ENCODE data around the gene CSNK1D. TPM values are rescaled to one million over a fixed set of nuclear protein-coding genes. Genes with fewer than 3 reads are reported as not detected.
"Not testable (repeated sequence)": the region's sequence is repeated elsewhere in the genome, so short reads cannot be mapped to it uniquely, and the experiment has no call there.

Gene CSNK1D
- total RNA-seq, 1 experiment from 2014 or later = 58.5 TPM

DNA sequence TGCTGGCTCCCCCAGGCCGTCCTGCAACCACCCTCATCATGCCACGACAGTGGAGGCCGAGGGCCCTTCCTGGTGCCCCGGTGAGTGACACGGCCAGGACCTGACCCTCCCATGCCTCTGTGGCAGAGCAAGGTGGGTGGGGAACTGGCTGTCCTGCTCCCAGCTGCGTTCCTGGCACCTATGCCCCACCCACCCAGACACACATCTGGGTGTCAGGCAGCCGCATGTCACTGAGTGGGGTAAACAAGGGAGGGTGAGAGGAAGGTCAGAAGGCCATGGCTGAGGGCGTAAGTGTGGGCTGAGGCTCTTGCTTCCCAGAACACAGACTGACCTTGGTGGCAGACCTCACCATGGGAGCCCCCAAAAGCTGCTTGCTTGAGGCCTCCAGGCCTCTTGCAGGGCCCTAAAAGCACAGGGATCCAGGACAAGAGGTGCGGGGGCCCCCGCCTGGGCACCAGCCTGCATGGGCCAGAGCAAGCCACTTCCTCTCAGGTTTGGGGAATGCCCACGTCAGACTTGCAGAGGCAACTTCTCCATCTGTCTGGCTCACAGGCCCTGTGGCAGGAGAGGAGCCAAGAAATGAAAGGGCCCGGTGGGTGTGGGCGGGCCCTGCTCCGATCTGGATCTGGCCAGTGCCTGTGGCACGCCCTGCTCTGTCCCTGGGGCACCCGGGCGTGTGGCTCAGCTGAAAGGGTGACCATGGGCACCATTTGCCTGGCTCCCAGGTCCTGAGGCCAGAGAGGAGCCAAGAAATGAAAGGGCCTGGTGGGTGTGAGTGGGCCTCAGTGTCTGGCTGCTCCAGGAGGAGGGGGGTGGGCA lies 57.0 kb downstream of the CSNK1D start:
- DNase-seq (ENCODE audit: low read depth) = peak; percentile 92

DNA sequence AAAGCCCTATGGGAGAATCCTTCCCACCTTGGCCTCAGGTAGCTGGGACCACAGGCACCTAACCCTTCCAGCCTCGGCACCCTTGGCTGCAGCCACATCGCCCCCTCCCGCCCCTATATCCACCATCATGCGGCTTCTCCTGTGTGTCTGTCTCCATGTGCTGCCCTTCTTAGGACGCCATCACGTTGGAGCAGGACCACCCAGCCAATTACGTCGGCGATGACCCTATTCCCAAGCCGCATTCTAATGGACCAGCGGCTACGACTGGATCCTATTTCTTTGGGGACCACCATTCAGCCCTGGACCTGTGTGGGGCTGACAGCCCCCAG lies 57.6 kb downstream of the CSNK1D start:
- no peak for DNase-seq (ENCODE audit: low read depth)

DNA sequence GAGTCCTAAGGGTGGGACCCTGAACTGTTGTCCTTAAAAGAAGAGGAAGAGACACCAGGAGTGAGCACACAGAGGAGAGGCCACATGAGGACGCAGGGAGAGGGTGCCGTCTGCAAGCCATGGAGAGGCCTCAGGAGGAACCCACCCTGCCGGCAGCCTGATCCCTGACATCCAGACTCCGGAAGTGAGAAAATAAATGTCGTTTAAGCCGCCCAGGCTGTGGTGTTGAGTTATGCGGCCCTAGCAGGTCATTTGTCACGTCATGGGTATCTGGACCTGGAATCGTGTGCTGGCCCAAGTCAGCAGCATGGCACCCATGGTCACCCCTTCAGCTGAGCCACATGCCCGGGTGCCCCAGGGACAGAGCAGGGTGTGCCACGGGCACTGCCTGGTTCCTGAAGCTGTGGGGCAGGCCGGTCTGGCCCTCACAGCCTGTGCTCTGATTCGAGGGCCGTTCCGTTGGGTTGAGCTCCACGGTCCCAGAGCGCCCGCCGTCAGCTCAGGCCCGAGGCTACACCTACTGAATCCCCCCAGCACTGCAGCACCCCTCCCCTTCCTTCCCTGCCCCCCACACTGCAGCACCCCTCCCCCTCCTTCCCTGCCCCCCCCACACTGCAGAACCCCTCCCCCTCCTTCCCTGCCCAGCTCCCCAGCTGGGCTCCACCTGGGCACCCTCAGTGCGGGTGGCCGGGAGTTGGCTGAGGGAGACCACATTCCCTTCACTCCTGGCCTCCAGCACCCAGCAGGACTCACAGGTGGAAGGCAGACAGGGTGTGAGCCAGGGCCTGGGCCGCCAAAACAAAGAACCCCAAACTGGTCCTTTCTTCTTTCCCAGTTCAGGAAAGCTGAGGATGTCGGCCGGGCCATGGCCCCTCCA lies 58.2 kb downstream of the CSNK1D start:
- DNase-seq (ENCODE audit: low read depth) = no peak

DNA sequence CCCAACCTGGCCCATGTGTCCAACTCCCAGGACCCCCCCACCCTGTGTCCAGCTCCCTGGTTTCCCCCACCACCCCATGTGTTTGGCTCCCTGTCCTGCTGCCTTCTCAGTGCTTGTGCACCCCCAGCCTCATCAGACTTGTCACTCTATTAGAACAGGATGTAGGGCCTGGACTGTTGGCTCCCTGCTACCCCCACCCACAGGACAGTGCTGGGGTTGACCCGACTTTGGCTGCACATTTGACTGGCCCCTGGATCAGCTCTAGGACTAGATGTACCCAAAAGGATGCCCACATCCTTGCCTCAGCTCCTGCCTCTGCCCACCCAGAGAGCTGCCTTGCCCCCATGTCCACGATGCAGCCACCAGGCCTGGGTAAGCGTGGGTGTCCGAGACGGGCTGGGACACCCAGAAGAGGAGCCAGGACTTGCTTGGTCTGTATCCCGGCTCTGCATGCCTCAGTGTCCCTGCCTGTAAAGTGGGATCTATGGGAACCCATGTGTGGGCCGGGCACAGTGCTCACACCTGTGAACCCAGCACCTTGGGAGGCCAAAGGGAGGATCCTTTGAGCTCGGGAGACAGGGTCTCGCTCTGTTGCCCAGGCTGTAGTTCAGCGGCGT lies 59.4 kb downstream of the CSNK1D start:
- DNase-seq (ENCODE audit: low read depth) = no peak

DNA sequence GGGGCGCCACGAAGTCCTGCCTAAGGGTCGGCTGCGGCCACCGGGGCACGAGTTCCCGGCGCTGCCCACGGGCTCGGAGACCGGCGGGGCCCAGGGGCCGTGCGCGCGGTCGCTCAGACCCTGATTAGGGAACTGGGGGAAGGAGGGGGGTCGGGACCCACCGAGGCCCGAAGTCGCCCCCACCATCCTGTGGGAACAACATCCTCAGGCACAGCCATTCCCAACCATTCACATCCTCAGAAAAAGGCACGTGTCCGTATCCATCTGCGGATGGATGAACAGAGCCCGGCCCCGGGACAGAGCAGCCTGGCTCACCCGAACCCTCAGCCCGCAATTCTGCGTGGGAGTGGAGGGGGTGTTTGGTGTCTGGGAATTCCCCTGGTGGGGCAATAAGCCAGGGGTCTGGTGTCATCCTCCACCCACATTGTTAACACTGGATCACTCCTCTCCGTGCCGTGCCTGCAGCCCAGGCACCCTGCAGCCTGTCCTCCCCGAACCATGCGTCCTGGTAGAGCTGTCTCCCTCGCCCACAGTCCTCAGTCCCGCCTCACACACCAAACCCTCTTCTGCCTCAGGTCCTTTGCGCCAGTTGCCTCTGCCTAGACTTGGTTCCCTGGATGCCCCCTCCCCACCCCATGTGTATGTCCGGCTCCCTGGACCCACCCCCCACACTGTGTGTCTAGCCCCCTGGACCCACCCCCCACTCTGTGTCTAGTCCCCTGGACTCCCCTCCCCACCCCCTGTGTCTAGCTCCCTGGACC lies 60.1 kb downstream of the CSNK1D start:
- DNase-seq (ENCODE audit: low read depth) = peak; percentile 68

DNA sequence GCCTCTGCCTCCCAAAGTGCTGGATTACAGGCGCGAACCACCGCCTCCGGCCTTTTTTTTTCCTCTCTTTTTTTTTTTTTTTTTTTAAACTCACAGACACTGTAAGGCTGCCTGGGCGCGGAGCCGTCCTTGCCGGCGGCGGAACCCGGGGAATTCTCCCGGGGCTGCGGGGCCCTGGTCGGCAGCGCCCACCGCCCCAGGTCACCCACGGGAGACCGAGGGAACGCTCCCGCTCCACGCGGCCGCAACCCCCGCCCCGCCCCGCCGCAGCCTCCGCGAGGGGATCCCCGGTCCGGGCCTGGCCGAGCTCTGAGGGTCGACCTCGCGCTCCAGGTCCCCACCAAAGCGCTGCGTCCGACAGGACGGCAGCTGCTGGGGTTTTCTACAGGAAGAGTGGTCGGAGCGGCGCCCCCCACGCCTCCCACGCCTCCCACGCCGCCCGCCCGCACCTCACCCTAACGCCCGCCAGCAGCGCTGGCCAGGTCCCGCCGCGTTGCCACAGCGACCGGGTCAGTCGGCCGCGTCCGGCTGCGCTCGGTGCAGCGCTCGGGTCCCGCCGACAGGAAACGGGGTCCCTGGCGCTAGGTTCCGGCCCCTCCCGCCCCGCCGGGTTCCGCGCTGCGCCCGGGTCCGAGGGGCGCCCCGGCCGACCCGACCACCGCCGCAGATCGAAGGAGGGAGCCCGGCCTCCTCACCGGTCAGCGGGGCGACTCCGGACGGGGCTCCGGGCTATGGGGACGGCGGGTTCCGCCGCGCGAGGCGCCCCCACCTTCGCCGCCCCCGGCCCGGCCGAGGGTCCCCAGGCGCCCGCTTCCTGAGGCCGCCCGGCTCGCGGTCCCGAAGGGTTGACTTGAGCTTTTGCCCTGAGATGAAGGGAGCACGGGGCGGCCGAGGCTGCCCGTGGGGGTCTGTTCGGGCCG lies 60.9 kb downstream of the CSNK1D start, which contains the start of gene CCDC57:
Gene CCDC57 (minus strand): TSS at position 512 of the 920 bp plus-strand sequence. CDS start 10,898 bp downstream, outside the sequence.
- DNase-seq (ENCODE audit: low read depth) = peak; percentile 63

DNA sequence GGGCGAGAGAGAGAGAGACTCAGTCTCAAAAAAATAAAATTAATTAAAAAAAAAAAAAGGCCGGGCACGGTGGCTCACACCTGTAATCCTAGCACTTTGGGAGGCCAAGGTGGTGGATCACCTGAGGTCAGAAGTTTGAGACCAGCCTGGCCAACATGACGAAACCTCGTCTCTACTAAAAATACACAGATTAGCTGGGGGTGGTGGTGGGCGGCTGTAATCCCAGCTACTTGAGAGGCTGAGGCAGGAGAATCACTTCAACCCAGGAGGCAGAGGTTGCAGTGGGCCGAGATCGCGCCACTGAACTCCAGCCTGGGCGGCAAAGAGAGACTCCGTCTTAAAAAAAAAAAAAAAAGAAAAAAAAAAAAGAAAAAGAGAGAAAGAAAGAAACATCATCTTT lies 62.8 kb downstream of the CSNK1D start:
- DNase-seq (ENCODE audit: low read depth) = not testable (repeated sequence)

DNA sequence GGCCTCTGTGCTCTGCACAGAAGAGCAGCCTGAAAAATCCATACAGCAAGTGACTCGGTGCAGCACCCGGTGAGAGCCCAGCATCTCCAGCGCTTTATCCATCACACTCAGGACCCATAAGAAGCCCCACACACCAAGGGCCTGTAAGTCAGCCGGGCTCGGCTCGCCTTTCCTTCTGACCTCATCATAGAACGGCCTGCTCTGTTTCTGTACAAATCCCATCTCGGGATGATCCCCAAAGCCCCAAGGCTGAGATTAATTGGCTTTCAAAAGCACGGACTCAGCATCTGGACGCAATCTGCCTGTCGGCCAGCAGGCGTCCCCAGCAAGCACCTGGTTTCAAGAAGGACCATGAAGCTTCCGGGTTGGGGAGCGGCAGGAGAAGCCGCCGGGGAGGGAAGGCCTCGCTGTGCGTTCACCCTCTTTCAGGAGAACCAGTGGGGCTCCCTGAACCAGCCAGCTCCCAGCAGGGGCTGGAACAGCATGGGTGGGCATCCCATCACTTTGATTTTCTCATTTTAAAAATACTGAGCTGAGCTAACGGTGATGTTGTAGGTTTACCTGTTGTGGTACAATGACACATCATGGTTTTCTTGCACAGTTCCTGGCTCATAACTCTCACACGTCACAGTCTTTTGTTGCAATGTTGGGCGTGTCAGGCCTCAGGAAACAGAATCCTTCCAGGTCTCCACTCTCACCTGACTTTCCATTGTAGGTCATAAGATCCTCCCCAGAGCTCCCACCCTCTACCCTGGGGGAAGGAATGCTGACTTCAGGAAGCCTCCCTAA lies 67.6 kb downstream of the CSNK1D start:
- peak; percentile 80 for DNase-seq (ENCODE audit: low read depth)

DNA sequence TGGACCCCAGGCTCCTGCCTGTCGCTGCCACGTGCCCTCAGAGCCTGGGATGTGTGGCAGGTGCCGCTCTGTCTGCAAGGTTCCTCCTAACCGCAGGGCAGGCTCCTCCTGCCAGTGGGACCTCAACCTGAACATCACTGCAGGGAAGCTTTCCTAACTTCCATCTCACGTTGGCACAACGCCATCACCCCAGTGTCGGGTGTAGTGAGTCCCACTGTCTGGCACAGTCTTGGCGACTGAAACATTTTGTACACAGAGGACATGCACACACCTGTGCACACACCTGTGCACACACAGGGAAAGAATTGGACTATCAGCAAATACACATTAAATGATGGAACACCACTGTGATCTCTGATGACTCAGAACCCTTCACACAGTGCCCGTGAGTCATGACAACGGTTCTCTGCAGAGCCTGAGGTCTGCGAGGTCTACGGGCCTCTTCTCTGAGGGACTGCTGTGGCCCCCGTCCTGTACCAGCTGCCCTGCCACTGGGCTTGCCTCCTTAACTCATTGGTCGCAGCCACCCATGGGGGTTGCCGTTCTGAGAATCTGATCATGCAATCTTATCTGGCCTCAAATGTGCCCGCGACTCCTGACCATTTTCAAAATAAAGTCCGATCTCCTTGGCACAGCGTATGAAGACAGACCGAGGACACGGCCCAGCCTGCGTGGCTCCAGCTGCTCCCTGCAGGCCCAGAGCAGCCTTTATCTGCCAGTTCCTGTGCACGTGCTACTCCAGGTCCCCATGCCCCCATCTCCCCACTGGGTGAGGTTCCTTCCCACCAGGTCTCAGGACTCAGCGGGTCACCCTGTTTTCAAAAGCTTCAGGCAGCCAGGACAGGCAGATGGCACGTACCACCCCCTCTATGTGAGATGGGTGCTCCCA lies 68.4 kb downstream of the CSNK1D start:
- peak; percentile 78 for DNase-seq (ENCODE audit: low read depth)

DNA sequence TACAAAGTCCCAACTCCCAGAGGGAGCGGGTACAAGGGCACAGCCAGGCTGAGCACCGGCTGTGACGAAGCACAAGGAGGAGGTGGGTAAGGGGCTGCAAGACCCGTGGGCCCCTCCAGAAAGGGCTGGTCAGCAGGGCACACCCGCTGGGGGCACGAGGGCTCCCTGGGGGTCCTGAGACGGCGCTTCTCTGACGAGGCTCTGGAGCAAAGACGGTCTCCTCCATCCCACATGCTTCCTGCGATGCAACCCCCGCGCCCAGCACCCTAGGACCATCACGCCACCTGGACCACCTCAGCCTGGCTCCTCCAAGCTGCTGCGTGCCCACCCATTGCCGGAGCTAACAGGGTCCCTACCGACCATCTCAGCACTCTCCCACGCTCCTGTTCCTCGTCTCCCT lies 69.6 kb downstream of the CSNK1D start:
- DNase-seq (ENCODE audit: low read depth) = no peak

DNA sequence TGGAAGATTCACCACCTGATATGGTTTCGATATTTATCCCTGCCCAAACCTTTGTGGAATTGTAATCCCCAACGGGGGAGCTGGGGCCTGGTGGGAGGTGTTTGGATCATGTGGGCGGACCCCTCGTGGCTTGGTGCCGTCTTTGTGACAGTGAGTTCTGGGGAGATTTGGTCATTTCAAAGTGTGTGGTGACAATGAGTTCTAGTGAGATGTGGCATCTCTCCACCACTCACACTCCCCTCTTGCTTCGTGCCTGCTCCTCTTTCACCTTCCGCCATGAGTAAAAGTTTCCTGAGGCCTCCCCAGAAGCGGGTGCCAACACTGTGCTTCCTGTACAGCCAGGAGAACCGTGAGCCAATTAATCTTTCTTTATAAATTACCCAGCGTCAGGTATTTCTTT lies 70.5 kb downstream of the CSNK1D start:
- DNase-seq (ENCODE audit: low read depth) = no peak

DNA sequence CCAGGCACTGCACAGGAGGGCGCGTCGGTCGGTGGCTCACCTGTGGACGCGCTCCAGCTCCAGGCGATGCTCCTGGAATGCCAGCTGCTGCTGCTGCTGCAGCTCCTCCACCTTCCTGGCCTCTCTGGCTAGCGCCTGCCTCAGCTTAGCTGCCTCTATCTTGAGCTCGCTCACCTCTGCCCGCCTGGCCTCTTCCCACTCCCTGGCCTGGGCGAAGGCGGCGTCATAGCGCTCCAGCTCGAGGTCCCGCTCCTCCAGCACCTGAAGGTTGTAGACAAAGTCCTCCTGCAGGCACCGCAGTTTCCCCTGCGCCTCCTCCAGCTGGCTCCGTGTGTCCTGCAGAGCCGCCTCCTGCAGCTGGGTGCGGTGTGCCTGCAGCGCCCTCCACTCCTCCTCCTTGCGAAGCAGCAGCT lies 72.0 kb downstream of the CSNK1D start:
- no peak for DNase-seq (ENCODE audit: low read depth)

DNA sequence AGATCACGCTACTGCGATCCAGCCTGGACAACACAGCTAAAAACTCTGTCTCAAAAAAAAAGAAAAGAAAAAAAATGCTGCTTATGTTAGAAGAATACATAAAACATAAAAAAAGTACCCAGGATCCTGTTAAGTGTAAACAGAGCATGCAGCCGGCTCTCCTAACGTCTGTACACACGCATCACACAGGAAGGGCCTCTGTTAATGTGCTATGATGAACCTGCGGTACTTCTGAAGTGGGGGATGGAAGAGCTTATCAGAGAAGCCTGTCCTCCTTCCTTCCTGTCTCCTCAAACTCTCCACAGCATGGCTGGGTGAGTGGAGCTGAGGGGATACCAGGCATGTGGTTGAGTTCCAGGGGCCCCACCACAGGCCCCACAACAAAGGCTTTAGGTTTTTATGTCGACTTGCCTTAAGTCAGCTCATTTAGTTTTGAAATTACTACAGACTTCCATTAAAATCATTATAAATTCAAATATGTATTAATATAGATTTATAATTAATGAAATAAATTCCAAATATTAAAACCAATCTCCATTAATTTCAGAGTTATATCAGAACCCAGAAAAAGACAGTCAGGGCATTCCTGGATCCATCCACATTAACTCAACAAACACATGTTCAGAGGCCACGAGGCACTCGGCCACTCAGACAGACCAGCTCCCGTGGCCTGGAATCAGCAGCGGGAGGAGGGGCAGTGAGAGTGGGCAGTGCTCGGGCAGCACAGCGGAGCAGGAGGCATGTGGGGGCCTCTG lies 72.6 kb downstream of the CSNK1D start:
- no peak for DNase-seq (ENCODE audit: low read depth)

DNA sequence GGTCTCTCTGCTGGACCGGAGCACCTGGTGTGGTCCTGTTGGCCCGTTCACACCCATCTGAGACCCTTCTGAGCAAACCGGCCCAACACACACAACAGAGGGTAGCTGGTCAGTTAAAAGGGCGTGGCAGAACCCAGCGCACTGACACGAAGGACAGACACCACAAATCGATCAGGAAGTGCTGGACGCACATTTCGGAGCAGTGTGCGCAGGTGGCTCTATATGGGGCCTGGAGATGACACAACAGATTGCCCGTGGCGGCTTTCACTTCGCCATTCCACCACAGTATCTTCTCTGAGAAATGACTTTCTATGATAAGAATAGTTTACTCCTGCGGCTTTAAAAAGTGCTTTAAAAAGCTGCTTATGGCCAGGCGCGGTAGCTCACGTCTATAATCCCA lies 73.4 kb downstream of the CSNK1D start:
- DNase-seq (ENCODE audit: low read depth) = no peak

DNA sequence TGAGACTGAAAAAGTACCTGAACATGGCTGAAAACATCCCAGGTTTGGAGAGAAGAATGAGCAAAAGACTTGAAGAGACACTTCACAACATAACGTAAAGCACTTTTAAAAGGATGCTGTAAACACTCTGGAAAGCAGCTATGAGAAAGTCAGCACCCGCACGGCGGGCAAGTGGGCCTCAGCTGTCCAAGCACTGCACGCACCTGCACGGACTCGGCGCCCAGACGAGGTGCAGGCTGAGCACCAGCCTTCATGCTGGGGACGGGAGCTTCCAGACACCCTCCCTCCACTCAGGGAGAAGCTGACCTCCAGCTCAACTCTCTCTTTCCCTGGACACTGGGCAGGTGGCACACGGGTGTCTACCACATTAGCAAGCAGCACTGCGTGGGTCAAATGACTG lies 74.0 kb downstream of the CSNK1D start:
- DNase-seq (ENCODE audit: low read depth) = no peak

DNA sequence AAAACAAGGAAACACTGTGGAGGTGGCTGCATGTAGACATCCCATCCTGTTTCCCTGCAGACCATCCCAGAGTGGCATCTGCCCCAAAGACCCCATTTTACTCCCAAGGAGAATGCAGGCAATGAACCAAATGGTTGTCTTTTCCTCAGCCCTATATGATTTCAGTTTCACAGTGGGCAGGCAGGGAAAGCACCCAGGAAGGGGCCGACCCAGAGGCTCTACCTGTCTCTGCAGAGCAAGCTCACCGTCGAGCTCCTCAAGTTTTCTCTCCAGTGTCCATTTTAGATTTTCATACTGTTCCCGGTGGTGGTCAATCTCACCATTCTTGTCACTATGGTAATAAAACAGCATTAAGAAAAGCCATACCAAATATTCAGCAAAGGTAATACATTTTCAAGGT lies 75.4 kb downstream of the CSNK1D start:
- no peak for DNase-seq (ENCODE audit: low read depth)
